ENCODE measurements around the gene PRPF19. TPM values are rescaled to one million over a fixed set of nuclear protein-coding genes. Genes with fewer than 3 reads are reported as not detected.

Gene PRPF19
- total and polyA plus RNA-seq, 9 of the 15 experiments (the other 6 are each of a cell fraction or from before 2014, with no cell fraction given), result 9.4 to 212 (median 73.2) TPM

GRCh38 chr11:60842668-60843600, 63.5 kb downstream of the PRPF19 start:
- peaks cover 55% of the 10 kb centered on the region for H3K79me2 ChIP-seq (ENCODE audit: control insufficient read depth, insufficient read depth, low read length)
- peaks cover 18 to 44% of the 10 kb centered on the region in 2 experiments for H3K4me1 ChIP-seq (replicated peaks in 1 of 2; ENCODE audit: control insufficient read depth in 2 of 2, insufficient read depth in 2 of 2, low read length in 2 of 2)
- peaks cover 3% of the 10 kb centered on the region; the same call in 1 of the 2 replicates for H4K20me1 ChIP-seq (replicated peaks; ENCODE audit: control insufficient read depth, insufficient read depth, low read length)
- peak; percentile 7 for ATAC-seq
- intact Hi-C loops (cut with micrococcal nuclease), result no loop called here
- H3K9me3 ChIP-seq (replicated peaks; ENCODE audit: control insufficient read depth, insufficient read depth, low read depth, low read length), result no peaks in the 10 kb centered on the region
- peak overlapping the region; percentile 74 for H3K4me3 ChIP-seq
- peaks cover 33% of the 10 kb centered on the region for H3K36me3 ChIP-seq (ENCODE audit: control insufficient read depth, insufficient read depth, low read length)
- H3K27me3 ChIP-seq (ENCODE audit: control insufficient read depth in 2 of 2, insufficient read depth in 2 of 2, low read length in 2 of 2), result no peaks in the 10 kb centered on the region
- H2AFZ ChIP-seq (ENCODE audit: low read depth, low read length), result peak overlapping the region; percentile 96; the same call in 1 of the 2 replicates
- H3K4me2 ChIP-seq (ENCODE audit: insufficient read depth, low read length), result peak overlapping the region; percentile 89
- CTCF ChIA-PET (ENCODE audit: low intra/inter-chr PET ratio), result no interaction called here
- in situ Hi-C loops (cut with MboI), result no loop called here
- POLR2A ChIA-PET, result interaction anchor here (0.6 to 1.2 kb wide), 5 partner anchors 11 to 662 kb away, joined by 3 to 4 read pairs (median 3); partner anchors contain the start of gene PRPF19
- peak overlapping the region; percentile 81 to 98 for H3K9ac ChIP-seq (ENCODE audit: insufficient read depth in 1 of 2, low read depth in 2 of 2, low read length in 2 of 2)
- DNase-seq (ENCODE audit: extremely low read depth in 1 of 4, low spot score in 3 of 4), result no peak
- peaks cover 3% of the 10 kb centered on the region for H3K9me1 ChIP-seq (ENCODE audit: control insufficient read depth, insufficient read depth, low read length)
- FAIRE-seq, result peak; percentile 76
- WGBS (ENCODE audit: insufficient coverage, low coverage, missing lambda C conversion rate), result under 1% methylated on average over 23 of the region's 23 CpGs
- BruUV-seq (replicated peaks), result no TSS peak
- peak overlapping the region; percentile 70 for H3K27ac ChIP-seq (ENCODE audit: extremely low read depth, low read depth, low read length)
- no peak for TF ChIP-seq GTF2A2 (tag; IDR thresholded peaks at IDR 0.05)
- no peak for TF ChIP-seq HMGXB4 (CRISPR knock-in tag; IDR thresholded peaks at IDR 0.05)
- no peak for TF ChIP-seq PRPF4 (IDR thresholded peaks at IDR 0.05; ENCODE audit: insufficient read depth, low read depth, low read length, poor library complexity, severe bottlenecking)
- TF ChIP-seq ATF3 (IDR thresholded peaks at IDR 0.05), result peak; percentile 42; the same call in 1 of the 2 replicates
- no peak for TF ChIP-seq ATF3 (CRISPR knock-in tag; conservative IDR thresholded peaks at IDR 0.05)
- TF ChIP-seq PHF20 (IDR thresholded peaks at IDR 0.05; ENCODE audit: partially characterized antibody), result no peak
- TF ChIP-seq OTX1 (CRISPR knock-in tag; IDR thresholded peaks at IDR 0.05), result no peak
- no peak for TF ChIP-seq PCBP1 (IDR thresholded peaks at IDR 0.05; ENCODE audit: low read depth, low read length, poor library complexity, severe bottlenecking)
- no peak for TF ChIP-seq DPF2 (IDR thresholded peaks at IDR 0.05)
- TF ChIP-seq PRDM10 (IDR thresholded peaks at IDR 0.05; ENCODE audit: partially characterized antibody), result peak; percentile 17
- TF ChIP-seq KDM5B (IDR thresholded peaks at IDR 0.05; ENCODE audit: insufficient replicate concordance, low read depth, low read length), result peak; percentile 24
- no peak for TF ChIP-seq RFX5 (IDR thresholded peaks at IDR 0.05; ENCODE audit: low read depth, low read length)
- TF ChIP-seq TBP (optimal IDR thresholded peaks at IDR 0.05; ENCODE audit: low read depth, low read length), result peak; percentile 24
- TF ChIP-seq ZNF830 (CRISPR knock-in tag; IDR thresholded peaks at IDR 0.05), result no peak
- 0 out of 2 replicates have a peak, but pooled peaks have one; percentile 28 for TF ChIP-seq CREM (IDR thresholded peaks at IDR 0.05; ENCODE audit: low read depth)
